H9 (cell line): Measurements from ENCODE around the gene SUN1. TPM values are rescaled to one million over a fixed set of nuclear protein-coding genes. Genes with fewer than 3 reads are reported as not detected.
A peak's percentile ranks its signal among the peaks of the same experiment; 100 is the strongest.

Source experiments
- DNase-seq: peaks from one replicate; pipeline ENCODE4 v3.0.0-alpha.2; 2017
- H2AFZ ChIP-seq: one replicate; pipeline ENCODE4 v1.6.1; 2013; ENCODE audit warnings: mild to moderate bottlenecking, low read length, control low read depth, moderate library complexity
- H2AK5ac ChIP-seq: 2 replicates; pipeline ENCODE4 v1.6.1; 2013; ENCODE audit warnings: low read length, control low read depth, mixed read lengths; ENCODE audit not compliant: insufficient read length
- H2BK120ac ChIP-seq: one replicate; pipeline ENCODE4 v1.6.1; 2013; ENCODE audit warnings: low read depth, mild to moderate bottlenecking, low read length, control low read depth, inconsistent platforms; ENCODE audit not compliant: poor library complexity, severe bottlenecking
- H2BK12ac ChIP-seq: 2 replicates; pipeline ENCODE4 v1.6.1; 2013; ENCODE audit warnings: low read length, control low read depth, mixed read lengths, low read depth; ENCODE audit not compliant: insufficient read length
- H2BK15ac ChIP-seq: 2 replicates; pipeline ENCODE4 v1.6.1; 2013; ENCODE audit warnings: low read depth, low read length, control low read depth
- H2BK20ac ChIP-seq: one replicate; pipeline ENCODE4 v1.6.1; 2013; ENCODE audit warnings: low read depth, mild to moderate bottlenecking, low read length, control low read depth, inconsistent platforms; ENCODE audit not compliant: poor library complexity, severe bottlenecking
- H2BK5ac ChIP-seq: 2 replicates; pipeline ENCODE4 v1.6.1; 2013; ENCODE audit warnings: low read length, control low read depth, mixed read lengths; ENCODE audit not compliant: insufficient read length
- H3K14ac ChIP-seq: 2 replicates; pipeline ENCODE4 v1.6.1; 2013; ENCODE audit warnings: low read length, control low read depth; ENCODE audit not compliant: insufficient read depth
- H3K18ac ChIP-seq: 2 replicates; pipeline ENCODE4 v1.6.1; 2013; ENCODE audit warnings: low read depth, mild to moderate bottlenecking, mixed read lengths, low read length, control low read depth; ENCODE audit not compliant: insufficient read length
- H3K23ac ChIP-seq: 2 replicates; pipeline ENCODE4 v1.6.1; 2013; ENCODE audit warnings: low read length, control low read depth, mixed read lengths, low read depth; ENCODE audit not compliant: insufficient read length
- H3K23me2 ChIP-seq: 2 replicates; pipeline ENCODE4 v1.6.1; 2013; ENCODE audit warnings: low read depth, mild to moderate bottlenecking, mixed read lengths, low read length, control low read depth; ENCODE audit not compliant: insufficient read length, poor library complexity, severe bottlenecking
- H3K27ac ChIP-seq: 2 replicates; pipeline ENCODE4 v1.5.1; 2013; ENCODE audit warnings: low read length, control low read depth, mixed read lengths, low read depth; ENCODE audit not compliant: insufficient read length
- H3K27me3 ChIP-seq: 2 replicates; pipeline ENCODE4 v1.6.1; 2013; ENCODE audit warnings: low read length, control low read depth, inconsistent platforms; ENCODE audit not compliant: insufficient read depth
- H3K4ac ChIP-seq: 2 replicates; pipeline ENCODE4 v1.6.1; 2013; ENCODE audit warnings: low read depth, mild to moderate bottlenecking, control low read depth, inconsistent platforms, low read length, moderate library complexity
- H3K4me1 ChIP-seq: 2 replicates; pipeline ENCODE4 v1.6.1; 2013; ENCODE audit warnings: low read length, control low read depth, inconsistent platforms; ENCODE audit not compliant: insufficient read depth
- H3K4me2 ChIP-seq: 2 replicates; pipeline ENCODE4 v1.6.1; 2013; ENCODE audit warnings: low read length, control low read depth, mixed read lengths; ENCODE audit not compliant: insufficient read length, insufficient read depth
- H3K56ac ChIP-seq: 2 replicates; pipeline ENCODE4 v1.6.1; 2013; ENCODE audit warnings: low read depth, mild to moderate bottlenecking, mixed read lengths, low read length, control low read depth; ENCODE audit not compliant: insufficient read length
- H3K79me1 ChIP-seq: 2 replicates; pipeline ENCODE4 v1.6.1; 2013; ENCODE audit warnings: low read depth, mild to moderate bottlenecking, moderate library complexity, low read length, control low read depth, inconsistent platforms; ENCODE audit not compliant: insufficient read depth, poor library complexity, severe bottlenecking
- H3K79me2 ChIP-seq: 2 replicates; pipeline ENCODE4 v1.6.1; 2013; ENCODE audit warnings: low read length, control low read depth, inconsistent platforms; ENCODE audit not compliant: insufficient read depth
- H3K9ac ChIP-seq: 2 replicates; pipeline ENCODE4 v1.6.1; 2013; ENCODE audit warnings: low read length, control low read depth, mixed read lengths; ENCODE audit not compliant: insufficient read length; ENCODE audit errors: extremely low read depth
- H3K9me3 ChIP-seq: one replicate; pipeline ENCODE4 v1.6.1; 2013; ENCODE audit warnings: low read depth, low read length, inconsistent platforms; ENCODE audit not compliant: control insufficient read depth
- H3T11ph ChIP-seq: one replicate; pipeline ENCODE4 v1.6.1; 2013; ENCODE audit warnings: mild to moderate bottlenecking, low read length, control low read depth, inconsistent platforms
- H4K20me1 ChIP-seq: one replicate; pipeline ENCODE4 v1.6.1; 2013; ENCODE audit not compliant: control insufficient read depth, insufficient read length, insufficient read depth
- H4K5ac ChIP-seq: 2 replicates; pipeline ENCODE4 v1.6.1; 2013; ENCODE audit warnings: low read depth, mild to moderate bottlenecking, mixed read lengths, low read length, control low read depth; ENCODE audit not compliant: insufficient read length
- H4K8ac ChIP-seq: replicated peaks from 2 replicates; pipeline ENCODE4 v1.6.1; 2013; ENCODE audit warnings: low read length, control low read depth, mixed read lengths, low read depth; ENCODE audit not compliant: insufficient read length
- H4K91ac ChIP-seq: 2 replicates; pipeline ENCODE4 v1.6.1; 2013; ENCODE audit warnings: low read depth, mild to moderate bottlenecking, moderate library complexity, mixed read lengths, low read length, control low read depth; ENCODE audit not compliant: insufficient read length
- H3K27ac Mint-ChIP-seq, 3 experiments: 2 replicates in 2 of 3; 3 replicates in 1 of 3; pipeline ENCODE4 v1.8.0; 2020 to 2021; ENCODE audit warnings: mixed read lengths in 3 of 3, mild to moderate bottlenecking in 1 of 3, moderate library complexity in 1 of 3
- H3K27me3 Mint-ChIP-seq: 2 replicates; pipeline ENCODE4 v1.8.0; 2021; ENCODE audit warnings: low read depth, mild to moderate bottlenecking, moderate library complexity, mixed read lengths
- H3K36me3 Mint-ChIP-seq, 3 experiments: 2 replicates in 2 of 3; 3 replicates in 1 of 3; pipeline ENCODE4 v1.8.0; 2020 to 2021; ENCODE audit warnings: low read depth in 3 of 3, mixed read lengths in 3 of 3; ENCODE audit not compliant: insufficient read depth in 1 of 3
- H3K4me1 Mint-ChIP-seq, 2 experiments: 2 replicates each; pipeline ENCODE4 v1.8.0; 2020; ENCODE audit warnings: mixed read lengths in 2 of 2
- H3K4me3 Mint-ChIP-seq, 2 experiments: 2 replicates in 1 of 2; 3 replicates in 1 of 2; pipeline ENCODE4 v1.8.0; 2020 to 2021; ENCODE audit warnings: mild to moderate bottlenecking in 2 of 2, mixed read lengths in 2 of 2, moderate library complexity in 1 of 2
- H3K9me3 Mint-ChIP-seq, 2 experiments: 2 replicates in 1 of 2; 3 replicates in 1 of 2; pipeline ENCODE4 v1.8.0; 2020; ENCODE audit warnings: mild to moderate bottlenecking in 2 of 2, mixed read lengths in 2 of 2, moderate library complexity in 1 of 2
- CTCF ChIP-seq: fragments of 200-600 bp; sonication (generic); conservative IDR thresholded peaks from 3 replicates; pipeline ENCODE4 v1.8.0; 2021; ENCODE audit warnings: antibody characterized with exemption, mild to moderate bottlenecking
- WGBS: extraction: QIAGEN DNeasy Blood & Tissue Kit; methylation state at CpG from one replicate; pipeline ENCODE4 v1.1.7; 2013; ENCODE audit warnings: missing lambda C conversion rate, low lambda C conversion rate, mixed read lengths; ENCODE audit not compliant: insufficient read length; ENCODE audit errors: extremely low coverage; 5-methylcytosine and 5-hydroxymethylcytosine counted together
- total RNA-seq: library from RNA; stranded (reverse); gene quantifications from 2 replicates; pipeline ENCODE4 v1.2.1, GENCODE V29; 2021

SUN1 gene
- total RNA-seq, 1 experiment from 2014 or later = 118 TPM

GRCh38 chr7:890868-891267, 58.6 kb downstream of the SUN1 start:
- Histone ChIP-seq H2BK120ac (no peak overlapping the region), H3K4me2 (no peak overlapping the region), H2BK12ac (no peak overlapping the region), H4K20me1 (peaks cover 3% of the 10 kb centered on the region), H3K23ac (no peak overlapping the region), H4K5ac (no peak overlapping the region), H3K27ac (no peak overlapping the region), H2BK20ac (no peak overlapping the region), H3K14ac (no peak overlapping the region), H3K9ac (no peak overlapping the region), H2AFZ (no peak overlapping the region), H3K27me3 (no peaks in the 10 kb centered on the region), H2AK5ac (no peak overlapping the region), H3K79me1 (peaks cover 6% of the 10 kb centered on the region), H3K56ac (no peak overlapping the region), H3K4me1 (no peaks in the 10 kb centered on the region), H3T11ph (no peak overlapping the region), H3K18ac (no peak overlapping the region), H3K23me2 (no peaks in the 10 kb centered on the region), H4K8ac (no peak overlapping the region), H3K9me3 (no peaks in the 10 kb centered on the region), H4K91ac (no peak overlapping the region), H3K79me2 (peaks cover 2% of the 10 kb centered on the region; the same call in 1 of the 2 replicates), H3K4ac (no peak overlapping the region), H2BK5ac (no peak overlapping the region), H2BK15ac (no peak overlapping the region)
- Mint-ChIP-seq H3K9me3 (no peaks in the 10 kb centered on the region), H3K27ac (peak overlapping the region; percentile 5 to 61 (median 23); a peak in 2 of 7 replicates), H3K27me3 (peaks cover 1% of the 10 kb centered on the region; the same call in 1 of the 2 replicates), H3K4me1 (peaks cover 0 to 4% of the 10 kb centered on the region in 2 experiments; a peak in 1 of 4 replicates), H3K4me3 (no peak overlapping the region; a peak in 1 of 5 replicates), H3K36me3 (peaks cover 39 to 79% (median 65%) of the 10 kb centered on the region in 3 experiments)
- no peak for TF ChIP-seq CTCF
- WGBS = no CpG with 5 or more reads among the region's 15 CpGs
- no peak for DNase-seq
